8988T (cell line): ENCODE data around the gene ANKMY1.

Source experiments
- DNase-seq: peaks from one replicate; pipeline ENCODE4 v3.0.0; 2011

The ANKMY1 gene

DNA sequence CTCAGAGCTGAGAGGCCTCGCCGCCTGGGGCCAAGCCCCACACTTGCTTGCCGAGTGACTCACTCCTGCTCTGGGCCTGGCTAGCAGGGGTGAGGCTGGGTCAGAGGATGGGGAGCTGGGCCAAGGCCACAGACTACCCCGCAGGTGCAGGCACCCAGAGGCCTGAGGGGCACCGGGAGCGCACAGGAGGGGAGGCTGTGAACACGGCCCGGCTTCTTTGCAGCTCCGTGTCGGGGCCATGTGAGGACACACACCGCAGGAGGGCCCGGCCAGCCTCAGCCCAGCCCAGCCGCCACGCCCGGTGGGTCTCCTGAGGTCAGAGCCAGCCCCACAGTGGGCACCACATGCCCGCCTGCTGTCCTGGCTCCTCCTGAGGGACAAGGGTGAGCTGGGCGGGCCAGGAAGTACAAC is 113.9 kb downstream of the ANKMY1 start:
- DNase-seq: no peak

GRCh38 chr2:240442891-240443715 is 114.7 kb downstream of the ANKMY1 start:
- no peak for DNase-seq

- no peak for DNase-seq
Observed at GRCh38 chr2:240441993-240442411, 115.8 kb downstream of the ANKMY1 start.

DNA sequence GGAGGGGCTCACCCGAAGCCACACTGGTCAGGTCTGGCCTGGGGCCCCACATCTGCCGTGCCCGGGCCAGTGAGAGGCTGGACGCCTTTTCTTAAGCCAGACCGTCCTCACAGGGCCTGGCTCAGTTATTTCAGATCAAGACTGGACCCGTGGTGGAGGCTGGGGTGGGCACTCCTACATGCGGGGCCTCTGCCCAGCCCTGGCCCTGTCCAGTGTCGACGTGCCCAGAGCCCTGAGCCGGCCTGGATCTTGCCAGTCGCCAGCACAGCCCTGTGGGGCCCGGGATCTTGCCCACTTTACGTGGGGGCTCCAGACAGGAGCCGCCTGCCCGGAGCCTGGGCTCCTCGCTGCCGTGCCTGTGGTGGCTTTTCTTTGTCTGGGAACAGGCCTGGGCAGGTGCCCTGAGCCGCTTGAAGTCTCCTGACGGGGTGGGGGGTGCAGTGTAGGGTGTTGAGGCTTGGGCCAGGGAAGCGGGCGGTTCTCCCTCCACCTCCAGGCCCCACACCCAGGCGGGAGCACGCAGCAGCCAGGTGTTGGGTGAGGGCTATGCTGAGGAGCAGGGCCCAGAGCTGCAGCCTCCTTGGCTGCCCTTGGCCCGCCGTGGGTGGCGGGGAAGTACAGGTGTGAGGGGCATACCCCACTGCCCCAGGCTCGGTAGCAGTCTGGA is 116.3 kb downstream of the ANKMY1 start:
- no peak for DNase-seq

DNA sequence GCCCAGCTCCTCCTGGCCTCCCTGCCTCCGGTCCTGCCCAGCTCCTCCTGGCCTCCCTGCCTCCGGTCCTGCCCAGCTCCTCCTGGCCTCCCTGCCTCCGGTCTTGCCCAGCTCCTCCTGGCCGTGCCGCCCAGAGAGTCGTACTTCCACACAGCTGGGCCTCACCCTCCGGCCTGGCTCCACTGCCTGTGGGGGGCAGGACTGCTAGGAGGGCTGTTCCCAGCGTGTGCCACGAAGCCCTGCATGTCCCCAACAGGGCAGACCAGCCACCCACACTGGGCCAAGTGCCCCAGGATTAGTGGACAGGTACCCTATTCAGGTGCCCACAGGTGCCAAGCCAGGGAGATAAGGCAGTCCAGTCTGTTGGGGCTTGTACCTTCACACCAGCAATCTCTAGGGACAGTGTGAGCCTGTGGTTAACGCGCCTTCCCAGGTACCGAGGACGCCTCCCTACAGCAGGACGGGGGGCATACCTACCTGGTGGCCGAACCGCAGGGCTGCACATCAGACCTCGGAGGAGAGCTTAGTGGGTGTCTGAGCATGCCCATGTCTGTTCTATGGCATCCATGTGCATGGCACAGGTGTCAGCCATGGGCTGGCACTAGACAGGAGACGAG is 117.0 kb downstream of the ANKMY1 start:
- DNase-seq: no peak

GRCh38 chr2:240440251-240440650 is 117.5 kb downstream of the ANKMY1 start:
- no peak for DNase-seq

GRCh38 chr2:240439698-240440151 is 118.1 kb downstream of the ANKMY1 start:
- DNase-seq: no peak

DNA sequence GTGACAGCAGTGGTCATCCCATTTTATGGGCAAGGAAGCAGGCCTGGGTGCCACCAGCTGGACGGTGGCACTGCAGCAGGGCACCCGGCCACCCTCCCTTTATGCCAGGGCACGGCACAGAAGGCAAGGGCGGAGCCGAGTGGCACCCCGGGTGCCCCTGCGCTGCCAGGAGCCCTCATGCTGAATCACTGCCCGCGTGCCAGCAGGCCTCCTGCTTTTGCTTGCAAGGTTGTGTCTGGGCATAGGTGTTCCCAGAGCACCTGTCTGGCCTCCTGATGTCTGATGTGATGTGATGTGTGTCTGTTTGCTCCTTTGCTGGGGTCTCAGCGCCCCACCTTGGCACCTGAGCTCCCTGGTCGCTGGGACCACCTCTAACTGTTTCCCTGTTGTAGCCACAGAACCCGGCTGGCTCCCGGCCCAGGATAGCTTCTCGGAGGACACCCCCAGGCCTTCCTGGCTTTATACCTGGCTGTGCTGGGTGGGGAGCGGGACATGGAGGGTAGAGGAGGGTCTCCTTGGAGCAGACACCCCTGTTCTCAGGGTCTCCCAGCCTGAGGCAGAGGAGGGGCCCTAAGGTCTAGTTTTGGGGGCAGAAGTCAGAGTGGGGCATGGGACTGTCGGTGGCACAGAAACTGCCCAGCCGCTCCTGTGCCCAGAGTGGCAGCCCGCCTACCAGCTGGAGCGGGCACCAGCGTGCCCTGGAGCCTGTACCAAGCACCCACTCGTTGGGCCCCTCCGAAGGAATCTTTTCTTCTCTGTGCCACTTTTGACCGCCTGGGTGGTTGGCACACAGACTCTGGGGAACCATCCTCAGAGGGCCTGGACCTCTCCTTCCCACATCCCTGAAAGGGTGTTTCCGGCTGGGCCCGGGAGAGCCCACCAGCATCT is 118.7 kb downstream of the ANKMY1 start:
- DNase-seq: no peak

GRCh38 chr2:240437861-240438809 is 119.7 kb downstream of the ANKMY1 start:
- peak; percentile 99 for DNase-seq

- no peak for DNase-seq
Observed at GRCh38 chr2:240437551-240437860, 120.3 kb downstream of the ANKMY1 start.

- no peak for DNase-seq
Observed at GRCh38 chr2:240436683-240437550, 120.9 kb downstream of the ANKMY1 start.

DNA sequence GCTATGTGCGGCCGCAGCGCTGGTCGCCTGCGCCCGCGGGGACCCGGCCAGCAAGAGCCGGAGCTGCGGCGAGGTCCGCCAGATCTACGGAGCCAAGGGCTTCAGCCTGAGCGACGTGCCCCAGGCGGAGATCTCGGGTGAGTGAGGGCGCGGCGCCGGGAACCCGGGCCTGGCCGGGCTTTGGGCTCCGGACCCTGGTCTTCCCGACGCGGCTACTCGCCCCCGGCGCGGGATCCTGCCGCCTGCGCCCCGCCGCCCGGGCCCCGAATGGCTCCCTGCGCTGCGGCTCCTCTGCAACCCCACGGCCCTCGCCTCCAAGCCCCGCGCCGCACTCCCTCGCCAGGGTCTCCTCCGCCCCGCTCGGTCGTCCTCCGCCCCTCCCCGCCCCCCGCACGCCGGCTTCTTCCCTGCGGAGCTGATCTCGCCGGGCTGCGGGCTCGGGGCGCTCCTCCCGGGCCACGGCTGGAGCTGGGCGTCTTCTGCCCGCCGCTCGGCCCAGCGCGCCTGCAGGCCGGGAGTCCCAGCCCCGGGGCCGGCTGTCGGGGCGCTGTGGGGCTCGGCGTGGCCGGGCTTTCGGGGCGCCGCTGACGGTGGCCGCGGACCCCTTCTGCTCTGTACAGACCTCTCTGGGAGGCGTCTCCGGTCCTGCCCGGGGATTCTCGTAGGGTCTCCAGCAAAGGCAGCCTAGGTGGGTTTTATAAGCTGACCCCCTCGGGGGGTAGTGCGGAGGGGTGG is 121.7 kb downstream of the ANKMY1 start:
- peak; percentile 81 for DNase-seq

- peak; percentile 98 for DNase-seq
Observed at GRCh38 chr2:240435457-240435947, 122.3 kb downstream of the ANKMY1 start, which contains the start of gene GPC1. Gene GPC1, plus strand, starts transcription at chr2:240435663. Its CDS starts 256 bp downstream, at chr2:240435919.

- DNase-seq: peak; percentile 99
Observed at GRCh38 chr2:240434728-240435456, 122.9 kb downstream of the ANKMY1 start.

- DNase-seq: no peak
Observed at GRCh38 chr2:240433973-240434727, 123.6 kb downstream of the ANKMY1 start.

- DNase-seq: no peak
Observed at GRCh38 chr2:240432820-240433801, 124.7 kb downstream of the ANKMY1 start.

- DNase-seq: no peak
Observed at GRCh38 chr2:240432430-240432819, 125.4 kb downstream of the ANKMY1 start.
